Activated T-cell treated with anti-CD3 and anti-CD28 coated beads, Interleukin-2, amount 50 U/mL, for 72 hours (primary cell): ENCODE data around the gene GPATCH2. TPM values are rescaled to one million over a fixed set of nuclear protein-coding genes. Genes with fewer than 3 reads are reported as not detected.
A peak's percentile ranks its signal among the peaks of the same experiment; 100 is the strongest.
"Not testable (repeated sequence)": the region's sequence is repeated elsewhere in the genome, so short reads cannot be mapped to it uniquely, and the experiment has no call there.

Experiments used
- ATAC-seq, 2 donors: fragments of 150-1000 bp; cut with Tn5 transposase; replicated peaks in 1 of 2; 2 replicates each; pipeline ENCODE4 v1.10.0; 2021; ENCODE audit warnings: moderate library complexity in 2 of 2, mild to moderate bottlenecking in 1 of 2
- DNase-seq, 2 donors: peaks; one replicate each; pipeline ENCODE4 v3.0.0; 2021 to 2022; ENCODE audit warnings: mixed read lengths in 1 of 2
- H3K27ac Mint-ChIP-seq: one replicate; pipeline ENCODE4 v1.8.0; 2022; ENCODE audit warnings: mild to moderate bottlenecking, moderate library complexity, mixed read lengths
- H3K27me3 Mint-ChIP-seq: one replicate; pipeline ENCODE4 v1.8.0; 2022; ENCODE audit warnings: low read depth, mixed read lengths
- H3K36me3 Mint-ChIP-seq, 2 donors: one replicate each; pipeline ENCODE4 v1.8.0; 2022; ENCODE audit warnings: mixed read lengths in 2 of 2, mild to moderate bottlenecking in 1 of 2; ENCODE audit not compliant: insufficient read depth in 2 of 2
- H3K4me1 Mint-ChIP-seq: one replicate; pipeline ENCODE4 v1.8.0; 2022; ENCODE audit warnings: low read depth, mixed read lengths
- H3K4me3 Mint-ChIP-seq, 2 donors: one replicate each; pipeline ENCODE4 v1.8.0; 2022; ENCODE audit warnings: mild to moderate bottlenecking in 2 of 2, mixed read lengths in 2 of 2, moderate library complexity in 2 of 2
- H3K9me3 Mint-ChIP-seq, 2 donors: one replicate each; pipeline ENCODE4 v1.8.0; 2022; ENCODE audit warnings: mixed read lengths in 2 of 2
- total RNA-seq, 2 donors: library from RNA; stranded (reverse); gene quantifications; one replicate each; pipeline ENCODE4 v1.2.3, GENCODE V29; 2022

Gene GPATCH2
- total RNA-seq, 2 donors from 2014 or later = 7.7 to 8.5 TPM

GRCh38 chr1:217620814-217621213, 10.1 kb downstream of the GPATCH2 start:
- H3K4me1 Mint-ChIP-seq = peaks cover 57% of the 10 kb centered on the region
- peak overlapping the region; percentile 35 to 73 for H3K4me3 Mint-ChIP-seq

GRCh38 chr1:217617126-217617525, 13.8 kb downstream of the GPATCH2 start:
- no peaks in the 10 kb centered on the region for H3K9me3 Mint-ChIP-seq
- H3K27ac Mint-ChIP-seq = no peak overlapping the region
- peaks cover 38% of the 10 kb centered on the region for H3K4me1 Mint-ChIP-seq
- no peak overlapping the region for H3K4me3 Mint-ChIP-seq
- no peak for ATAC-seq
- H3K36me3 Mint-ChIP-seq = peaks cover 8 to 14% of the 10 kb centered on the region in 2 donors
- no peak for DNase-seq
- H3K27me3 Mint-ChIP-seq = no peaks in the 10 kb centered on the region

More at GRCh38 chr1:217620814-217621213, 10.1 kb downstream of the GPATCH2 start:
- peak; percentile 99 to 100 for ATAC-seq
- Mint-ChIP-seq H3K27ac (peak overlapping the region; percentile 83), H3K27me3 (no peaks in the 10 kb centered on the region), H3K9me3 (no peaks in the 10 kb centered on the region), H3K36me3 (peaks cover 8 to 13% of the 10 kb centered on the region in 2 donors)
- DNase-seq = peak in 1 of 2 donors; percentile 8

DNA sequence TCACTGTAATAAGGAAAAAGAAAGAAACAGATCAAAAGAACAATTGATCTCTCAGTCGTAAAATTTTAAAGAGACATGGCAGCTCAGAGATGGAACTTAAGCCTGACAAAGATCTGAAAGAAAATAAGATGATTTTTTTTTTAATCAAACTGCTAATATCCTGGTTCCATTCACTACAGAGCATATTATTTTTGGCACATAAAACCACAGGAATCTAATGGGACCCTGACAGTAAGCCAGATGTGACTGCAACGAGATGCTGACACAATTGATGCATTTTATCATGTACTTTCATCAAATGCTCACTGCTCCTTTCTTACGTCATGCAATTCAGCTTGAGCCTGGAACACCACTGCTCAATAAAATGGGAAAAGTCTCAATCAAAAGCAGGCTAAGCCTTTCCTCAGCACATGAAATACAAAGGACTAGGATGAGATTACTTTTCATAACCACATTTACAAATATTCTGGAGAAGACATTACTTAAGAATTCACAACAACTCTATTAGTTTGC, 16.6 kb downstream of the GPATCH2 start:
- DNase-seq = no peak
- Mint-ChIP-seq H3K36me3 (peaks cover 0 to 11% of the 10 kb centered on the region in 2 donors), H3K4me3 (no peak overlapping the region), H3K9me3 (no peaks in the 10 kb centered on the region), H3K27ac (no peak overlapping the region), H3K4me1 (peaks cover 15% of the 10 kb centered on the region), H3K27me3 (no peaks in the 10 kb centered on the region)
- no peak for ATAC-seq

GRCh38 chr1:217605390-217605789, 25.5 kb downstream of the GPATCH2 start:
- no peaks in the 10 kb centered on the region for H3K27me3 Mint-ChIP-seq
- H3K36me3 Mint-ChIP-seq = peaks cover 0 to 2% of the 10 kb centered on the region in 2 donors
- ATAC-seq (no peak), DNase-seq (no peak)
- H3K27ac Mint-ChIP-seq = no peak overlapping the region
- no peaks in the 10 kb centered on the region for H3K9me3 Mint-ChIP-seq
- H3K4me3 Mint-ChIP-seq = no peak overlapping the region
- H3K4me1 Mint-ChIP-seq = no peaks in the 10 kb centered on the region

- Mint-ChIP-seq H3K4me1 (no peaks in the 10 kb centered on the region), H3K9me3 (no peaks in the 10 kb centered on the region), H3K27me3 (no peaks in the 10 kb centered on the region), H3K4me3 (no peak overlapping the region), H3K27ac (no peak overlapping the region), H3K36me3 (peaks cover 2 to 4% of the 10 kb centered on the region in 2 donors)
- ATAC-seq (no peak), DNase-seq (no peak)
Observed at GRCh38 chr1:217602380-217602779, 28.5 kb downstream of the GPATCH2 start.

DNA sequence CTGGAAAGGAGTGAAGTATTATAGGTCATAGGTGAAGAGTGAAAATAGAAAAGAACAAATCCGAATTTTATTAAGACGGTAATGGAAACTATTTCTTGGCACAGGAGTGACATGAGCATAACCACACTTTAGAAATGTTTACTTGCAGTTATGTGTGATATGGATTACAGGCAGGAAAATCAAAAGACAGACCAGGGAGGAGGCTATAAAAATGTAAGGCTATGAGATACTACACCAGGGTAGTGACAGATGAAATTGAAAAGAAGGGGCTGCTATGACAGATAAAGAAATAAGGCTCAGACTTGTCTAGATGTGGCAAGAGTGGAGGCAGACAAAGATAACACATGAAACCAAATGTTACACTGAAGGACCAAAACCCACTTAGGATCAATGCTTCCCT, 31.7 kb downstream of the GPATCH2 start:
- ATAC-seq (no peak), DNase-seq (no peak)
- Mint-ChIP-seq H3K27me3 (no peaks in the 10 kb centered on the region), H3K9me3 (no peaks in the 10 kb centered on the region), H3K36me3 (peaks cover 2 to 4% of the 10 kb centered on the region in 2 donors), H3K4me1 (no peaks in the 10 kb centered on the region), H3K4me3 (no peak overlapping the region), H3K27ac (no peak overlapping the region)

- no peaks in the 10 kb centered on the region for H3K9me3 Mint-ChIP-seq
- H3K36me3 Mint-ChIP-seq = peaks cover 0 to 2% of the 10 kb centered on the region in 2 donors
- H3K27me3 Mint-ChIP-seq = no peaks in the 10 kb centered on the region
- no peaks in the 10 kb centered on the region for H3K4me1 Mint-ChIP-seq
- H3K4me3 Mint-ChIP-seq = no peak overlapping the region
- ATAC-seq (no peak), DNase-seq (no peak)
- H3K27ac Mint-ChIP-seq = no peak overlapping the region
Observed at GRCh38 chr1:217590598-217590997, 40.3 kb downstream of the GPATCH2 start.

GRCh38 chr1:217586586-217586985, 44.3 kb downstream of the GPATCH2 start:
- ATAC-seq (no peak), DNase-seq (no peak)
- no peaks in the 10 kb centered on the region for H3K27me3 Mint-ChIP-seq
- no peaks in the 10 kb centered on the region for H3K9me3 Mint-ChIP-seq
- no peak overlapping the region for H3K4me3 Mint-ChIP-seq
- H3K4me1 Mint-ChIP-seq = no peaks in the 10 kb centered on the region
- no peak overlapping the region for H3K27ac Mint-ChIP-seq
- H3K36me3 Mint-ChIP-seq = peaks cover 0 to 2% of the 10 kb centered on the region in 2 donors

GRCh38 chr1:217585577-217585976, 45.3 kb downstream of the GPATCH2 start:
- Mint-ChIP-seq H3K4me3 (no peak overlapping the region), H3K36me3 (peaks cover 0 to 2% of the 10 kb centered on the region in 2 donors), H3K27me3 (no peaks in the 10 kb centered on the region), H3K4me1 (no peaks in the 10 kb centered on the region), H3K9me3 (no peaks in the 10 kb centered on the region), H3K27ac (no peak overlapping the region)
- DNase-seq = no peak
- ATAC-seq = no peak

DNA sequence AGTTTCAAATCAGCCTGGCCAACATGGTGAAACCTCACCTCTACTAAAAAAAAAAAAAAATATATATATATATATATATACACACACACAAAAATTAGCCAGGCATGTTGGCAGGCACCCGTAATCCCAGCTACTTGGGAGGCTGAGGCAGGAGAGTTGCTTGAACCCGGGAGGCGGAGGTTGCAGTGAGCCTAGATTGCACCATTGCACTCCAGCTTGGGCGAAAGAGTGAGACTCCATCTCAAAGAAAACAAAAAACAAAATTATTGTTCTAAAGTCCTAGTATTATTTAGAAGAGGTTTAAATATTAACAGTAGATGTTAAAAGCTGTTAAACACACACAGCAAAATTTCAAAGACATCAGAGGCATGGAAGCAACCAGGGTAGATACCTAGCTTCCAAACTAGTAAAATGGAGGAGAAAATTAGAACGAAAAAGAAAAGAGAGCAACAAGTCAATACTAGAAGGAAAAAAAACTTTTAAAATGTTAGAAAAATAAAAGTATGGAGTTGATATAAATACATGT, 46.5 kb downstream of the GPATCH2 start:
- DNase-seq, H3K36me3 Mint-ChIP-seq, H3K9me3 Mint-ChIP-seq, H3K27me3 Mint-ChIP-seq, H3K4me1 Mint-ChIP-seq, H3K4me3 Mint-ChIP-seq, ATAC-seq, H3K27ac Mint-ChIP-seq: not testable (repeated sequence)

DNA sequence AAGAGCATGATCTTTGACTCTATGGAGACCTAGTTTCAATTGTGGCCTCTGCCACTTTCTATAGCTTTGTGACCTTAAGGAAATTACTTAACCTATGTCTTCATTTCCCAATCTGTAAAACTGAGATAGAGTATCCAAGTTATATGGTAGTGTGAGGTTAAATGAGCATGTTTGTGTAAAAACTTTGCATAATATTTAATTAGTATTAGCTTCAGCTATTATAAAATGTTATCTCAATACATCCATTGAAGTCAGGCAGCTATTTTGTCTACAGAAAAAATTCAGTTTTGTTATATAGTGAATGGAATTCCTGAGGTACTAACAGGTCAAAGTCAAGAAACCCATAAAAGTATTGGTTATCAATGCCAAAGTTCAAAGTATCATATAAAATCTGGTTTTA, 53.6 kb downstream of the GPATCH2 start:
- no peak for ATAC-seq
- H3K4me3 Mint-ChIP-seq = no peak overlapping the region

GRCh38 chr1:217574265-217574949, 56.5 kb downstream of the GPATCH2 start:
- Mint-ChIP-seq H3K9me3 (no peaks in the 10 kb centered on the region), H3K4me3 (no peak overlapping the region), H3K27ac (no peak overlapping the region), H3K36me3 (no peaks in the 10 kb centered on the region), H3K4me1 (no peaks in the 10 kb centered on the region), H3K27me3 (no peaks in the 10 kb centered on the region)
- DNase-seq (no peak), ATAC-seq (no peak)

More for the DNA sequence above, 53.6 kb downstream of the GPATCH2 start:
- Mint-ChIP-seq H3K4me1 (no peaks in the 10 kb centered on the region), H3K27me3 (no peaks in the 10 kb centered on the region), H3K36me3 (no peaks in the 10 kb centered on the region), H3K9me3 (no peaks in the 10 kb centered on the region), H3K27ac (no peak overlapping the region)
- DNase-seq = no peak

- Mint-ChIP-seq H3K9me3 (no peaks in the 10 kb centered on the region), H3K27ac (no peak overlapping the region), H3K27me3 (no peaks in the 10 kb centered on the region), H3K4me3 (no peak overlapping the region), H3K36me3 (no peaks in the 10 kb centered on the region), H3K4me1 (no peaks in the 10 kb centered on the region)
- ATAC-seq (no peak), DNase-seq (no peak)
Observed at GRCh38 chr1:217569021-217569420, 61.9 kb downstream of the GPATCH2 start.

DNA sequence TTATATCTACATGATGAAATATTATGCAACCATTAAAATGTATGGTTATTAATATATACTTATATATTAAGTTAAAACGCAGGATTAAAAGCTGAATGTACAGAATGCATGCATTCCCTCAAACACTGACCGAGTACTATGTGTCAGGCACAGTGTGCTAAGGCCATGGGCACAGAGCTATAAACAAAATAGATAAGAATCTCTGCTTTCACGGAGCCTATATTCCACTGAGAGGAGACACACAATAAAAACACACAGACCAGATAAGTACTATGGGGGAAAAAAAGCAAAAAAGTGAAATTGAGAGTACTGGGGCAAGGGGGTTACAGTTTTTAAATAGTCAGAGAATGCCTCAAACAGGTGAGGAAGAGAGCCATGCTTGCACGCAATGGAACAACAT, 62.7 kb downstream of the GPATCH2 start:
- ATAC-seq (no peak), DNase-seq (no peak)
- Mint-ChIP-seq H3K36me3 (no peaks in the 10 kb centered on the region), H3K9me3 (no peaks in the 10 kb centered on the region), H3K4me1 (no peaks in the 10 kb centered on the region), H3K4me3 (no peak overlapping the region), H3K27me3 (no peaks in the 10 kb centered on the region), H3K27ac (no peak overlapping the region)
